ENCODE measurements around the gene ST7L. TPM values are rescaled to one million over a fixed set of nuclear protein-coding genes. Genes with fewer than 3 reads are reported as not detected.
A peak's percentile ranks its signal among the peaks of the same experiment; 100 is the strongest.

Gene ST7L
- polyA plus RNA-seq, 6 donors from 2014 or later, result 10.7 to 22.0 (median 13.5) TPM

DNA sequence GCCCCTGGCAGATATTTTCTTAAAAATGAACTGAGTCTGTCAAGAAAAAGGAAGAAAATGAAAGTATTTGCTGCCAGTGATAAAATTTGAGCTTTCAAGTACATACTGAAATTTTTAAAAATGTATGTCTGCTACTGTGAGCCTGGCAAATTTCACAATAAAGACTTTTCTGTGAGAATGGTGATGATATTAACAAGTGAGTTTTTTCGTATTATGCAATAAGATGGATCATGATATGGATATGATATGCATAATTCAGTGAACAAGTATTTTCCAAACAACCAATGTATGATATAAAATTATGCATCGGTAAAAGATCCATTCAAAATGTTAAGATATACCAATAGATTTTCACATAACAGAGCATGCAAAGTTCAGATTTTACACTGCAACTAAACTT, 15.9 kb downstream of the ST7L start:
- Mint-ChIP-seq H3K4me3 (no peak overlapping the region), H3K36me3 (peaks cover 8 to 23% of the 10 kb centered on the region in 2 donors), H3K27me3 (no peaks in the 10 kb centered on the region), H3K9me3 (no peaks in the 10 kb centered on the region), H3K27ac (no peak overlapping the region), H3K4me1 (peaks cover 6 to 8% (median 7%) of the 10 kb centered on the region in 3 donors)
- ATAC-seq (ENCODE audit: low read depth in 2 of 2) (no peak), DNase-seq (no peak)

DNA sequence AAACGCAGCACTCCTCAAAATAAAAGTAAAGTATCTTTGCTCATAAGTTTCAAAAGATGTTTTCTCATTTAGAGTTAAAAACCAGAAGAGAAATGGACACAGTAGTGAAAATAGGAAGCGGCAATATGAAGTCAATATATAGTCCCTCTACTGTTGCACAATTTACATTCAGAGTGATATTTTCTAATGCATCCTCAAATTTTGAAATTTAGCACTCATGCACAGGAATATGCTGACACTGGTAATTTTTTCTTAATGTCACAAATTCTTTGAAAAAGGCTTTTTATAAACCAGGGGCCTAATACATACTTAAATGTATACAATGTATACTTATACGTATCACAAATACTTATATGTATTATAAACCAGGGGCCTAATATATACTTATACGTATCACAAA, 19.5 kb downstream of the ST7L start:
- no peak overlapping the region for H3K27ac Mint-ChIP-seq
- no peaks in the 10 kb centered on the region for H3K4me1 Mint-ChIP-seq
- no peaks in the 10 kb centered on the region for H3K9me3 Mint-ChIP-seq
- H3K4me3 Mint-ChIP-seq, result no peak overlapping the region
- no peaks in the 10 kb centered on the region for H3K27me3 Mint-ChIP-seq
- H3K36me3 Mint-ChIP-seq, result peaks cover 8 to 13% of the 10 kb centered on the region in 2 donors
- ATAC-seq (ENCODE audit: low read depth in 2 of 2) (no peak), DNase-seq (no peak)

DNA sequence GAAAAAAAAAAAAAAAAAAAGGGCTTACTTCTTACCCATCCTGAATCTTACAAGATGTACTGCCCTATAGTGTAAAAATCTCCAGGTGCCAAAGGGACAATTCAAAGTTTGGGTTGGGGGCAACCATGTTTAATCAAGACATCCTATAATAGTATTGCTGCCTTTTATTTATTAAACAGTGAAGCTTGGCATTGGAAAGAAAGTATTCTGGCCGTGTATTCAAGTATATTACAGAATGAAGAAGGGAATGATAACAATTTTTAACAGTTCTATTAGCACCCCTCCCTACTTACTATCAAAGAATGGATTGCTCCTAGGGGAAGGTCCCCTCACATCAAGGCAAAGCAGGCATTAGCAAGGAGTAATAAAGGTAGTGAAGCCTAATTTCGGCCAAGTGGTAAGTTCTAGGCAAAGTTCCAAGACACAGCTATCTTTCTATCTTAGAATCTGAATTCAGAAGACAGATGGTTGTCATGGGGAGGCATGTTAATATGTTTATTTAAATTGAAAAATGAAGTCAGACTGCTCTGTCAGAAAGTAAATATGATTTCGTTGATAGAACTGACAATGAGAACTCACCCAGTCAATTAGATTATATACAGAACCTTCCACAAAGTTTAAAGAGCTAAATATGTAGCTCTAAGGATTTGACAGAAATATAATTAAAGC, 24.6 kb downstream of the ST7L start:
- no peak for DNase-seq
- no peak for ATAC-seq (ENCODE audit: low read depth in 2 of 2)
- no peak overlapping the region for H3K27ac Mint-ChIP-seq
- H3K9me3 Mint-ChIP-seq, result peaks cover 0 to 14% (median 5%) of the 10 kb centered on the region in 7 donors
- no peaks in the 10 kb centered on the region for H3K4me1 Mint-ChIP-seq
- no peak overlapping the region for H3K4me3 Mint-ChIP-seq
- no peaks in the 10 kb centered on the region for H3K27me3 Mint-ChIP-seq
- H3K36me3 Mint-ChIP-seq, result peaks cover 12 to 22% of the 10 kb centered on the region in 2 donors

DNA sequence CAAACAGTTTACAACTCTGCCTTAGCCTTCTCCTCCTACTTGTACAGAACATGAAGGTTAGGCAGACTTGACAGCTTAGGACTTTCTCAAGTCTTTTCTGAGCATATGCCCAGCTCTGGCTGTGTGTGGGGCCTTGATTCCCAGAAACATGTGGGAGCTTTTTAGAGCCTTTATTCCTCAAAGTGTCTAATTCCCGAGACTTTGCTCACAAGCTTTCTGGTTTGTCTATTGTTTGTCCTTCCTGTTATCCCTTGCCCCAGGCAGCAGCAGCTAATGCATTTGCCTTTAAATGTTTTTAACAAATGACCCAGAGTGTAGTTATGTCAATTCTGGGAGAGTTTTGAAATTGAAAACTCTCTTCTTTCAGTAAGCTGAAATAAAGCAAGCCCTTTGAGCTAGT, 29.2 kb downstream of the ST7L start:
- ATAC-seq (ENCODE audit: low read depth in 2 of 2) (no peak), DNase-seq (no peak)
- Mint-ChIP-seq H3K4me1 (no peaks in the 10 kb centered on the region), H3K4me3 (no peak overlapping the region), H3K27ac (peak overlapping the region in 1 of 6 donors; percentile 14), H3K9me3 (peaks cover 0 to 32% (median 9%) of the 10 kb centered on the region in 7 donors), H3K36me3 (peaks cover 25 to 32% of the 10 kb centered on the region in 2 donors), H3K27me3 (no peaks in the 10 kb centered on the region)

DNA sequence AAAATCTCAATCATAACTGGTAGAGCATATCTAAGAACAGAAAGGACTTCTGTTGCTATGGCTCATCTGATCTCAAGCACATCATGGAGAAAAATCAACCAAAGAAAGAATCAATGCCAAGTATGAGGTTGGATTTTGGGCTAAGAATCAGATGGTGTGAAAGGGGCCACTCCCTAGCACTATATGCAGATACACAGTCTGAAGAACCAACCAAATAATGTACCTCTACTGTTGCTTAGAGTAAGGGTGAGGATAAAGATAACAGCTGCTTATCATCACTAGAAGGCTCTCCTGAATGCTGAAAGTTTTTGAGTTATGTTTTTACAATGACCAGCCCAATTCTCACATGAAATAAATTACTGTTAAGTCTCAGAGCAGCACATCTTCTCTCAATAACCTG, 35.6 kb downstream of the ST7L start:
- Mint-ChIP-seq H3K4me3 (no peak overlapping the region), H3K27ac (no peak overlapping the region), H3K27me3 (no peaks in the 10 kb centered on the region), H3K36me3 (peaks cover 3 to 5% of the 10 kb centered on the region in 2 donors), H3K4me1 (no peaks in the 10 kb centered on the region), H3K9me3 (peaks cover 0 to 8% (median 0%) of the 10 kb centered on the region in 7 donors)
- ATAC-seq (ENCODE audit: low read depth in 2 of 2) (no peak), DNase-seq (no peak)

DNA sequence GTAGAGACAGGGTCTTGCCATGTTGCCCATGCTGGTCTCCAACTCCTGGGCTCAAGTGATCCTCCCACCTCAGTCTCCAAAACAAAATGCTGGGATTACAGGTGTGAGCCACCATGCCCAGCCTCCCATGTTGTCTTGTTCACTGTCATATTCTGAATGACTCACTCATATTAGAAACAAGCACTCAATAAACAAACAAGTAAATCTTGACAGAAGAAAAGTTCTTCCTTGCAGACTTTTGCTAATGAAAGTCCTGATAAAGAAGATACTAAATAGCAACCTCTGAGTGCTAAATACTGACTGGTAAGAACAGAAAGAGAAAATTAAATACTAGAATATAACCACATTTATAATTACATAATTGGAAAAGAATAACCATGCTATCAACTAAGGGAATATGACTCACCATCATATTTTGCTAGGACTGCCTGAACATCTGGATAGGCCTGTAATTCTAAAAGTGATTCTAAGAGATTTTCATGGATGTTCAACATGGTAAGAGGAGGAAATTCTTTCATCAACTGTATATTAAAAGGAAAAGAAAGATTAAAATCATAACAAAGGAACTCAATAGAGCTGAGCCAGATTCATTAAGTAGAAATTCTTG, 37.3 kb downstream of the ST7L start:
- Mint-ChIP-seq H3K27ac (no peak overlapping the region), H3K36me3 (no peaks in the 10 kb centered on the region), H3K27me3 (no peaks in the 10 kb centered on the region), H3K9me3 (no peaks in the 10 kb centered on the region), H3K4me3 (no peak overlapping the region), H3K4me1 (no peaks in the 10 kb centered on the region)
- DNase-seq (no peak), ATAC-seq (ENCODE audit: low read depth in 2 of 2) (no peak)

DNA sequence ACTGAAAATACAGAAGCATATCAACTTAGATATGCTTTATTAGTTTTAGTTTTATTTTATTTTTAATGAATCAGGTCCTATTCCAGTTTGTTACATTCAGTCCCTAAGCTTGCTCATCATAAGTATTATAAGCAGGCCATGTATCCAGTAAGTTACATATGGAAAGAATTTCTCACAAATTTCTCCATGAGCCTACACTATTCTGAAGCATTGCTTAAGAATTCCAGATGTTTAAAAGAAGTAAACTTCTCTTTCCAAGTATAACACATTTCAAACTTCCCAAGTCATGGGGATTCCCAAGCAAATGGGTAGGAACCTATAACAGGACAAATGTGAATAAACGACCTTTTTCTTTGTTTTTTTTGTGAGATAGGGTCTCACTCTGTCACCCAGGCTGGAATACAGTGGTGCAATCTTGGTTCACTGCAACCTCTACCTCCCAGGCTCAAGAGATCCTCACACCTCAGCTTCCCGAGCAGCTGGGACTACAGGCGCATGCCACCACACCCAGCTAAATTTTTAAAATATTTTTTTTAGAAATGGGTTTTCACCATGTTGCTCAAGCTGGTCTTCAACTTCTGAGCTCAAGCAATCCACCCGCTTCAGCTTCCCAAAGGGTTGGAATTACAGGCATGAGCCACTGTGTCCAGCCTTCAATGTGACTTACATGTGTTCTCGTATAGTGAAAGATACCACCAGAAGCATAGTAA, 39.0 kb downstream of the ST7L start:
- no peak overlapping the region for H3K4me3 Mint-ChIP-seq
- DNase-seq (no peak), ATAC-seq (ENCODE audit: low read depth in 2 of 2) (no peak)
- H3K27me3 Mint-ChIP-seq, result no peaks in the 10 kb centered on the region
- H3K27ac Mint-ChIP-seq, result peak overlapping the region in 1 of 6 donors; percentile 4
- no peaks in the 10 kb centered on the region for H3K4me1 Mint-ChIP-seq
- H3K9me3 Mint-ChIP-seq, result no peaks in the 10 kb centered on the region
- peaks cover 12 to 16% of the 10 kb centered on the region in 2 donors for H3K36me3 Mint-ChIP-seq

DNA sequence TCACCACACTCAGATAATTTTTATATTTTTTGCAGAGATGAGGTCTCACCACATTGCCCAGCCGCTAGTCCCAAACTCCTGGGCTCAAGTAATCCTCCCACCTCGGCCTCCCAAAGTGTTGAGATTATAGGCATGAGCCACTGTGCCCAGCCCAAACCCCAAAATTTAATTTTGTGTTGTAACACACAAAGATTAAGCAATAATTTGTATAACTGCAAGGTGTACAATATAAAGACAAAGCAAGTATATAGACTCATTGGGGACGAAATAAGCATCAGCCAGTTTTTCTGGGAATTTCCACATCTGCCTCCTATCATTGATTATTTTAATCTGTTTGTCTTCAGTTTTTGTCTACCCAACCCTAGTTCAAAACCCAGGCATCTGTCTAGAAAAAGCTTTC, 42.7 kb downstream of the ST7L start:
- Mint-ChIP-seq H3K27me3 (no peaks in the 10 kb centered on the region), H3K36me3 (peaks cover 18 to 20% of the 10 kb centered on the region in 2 donors), H3K9me3 (no peaks in the 10 kb centered on the region), H3K27ac (no peak overlapping the region), H3K4me1 (no peaks in the 10 kb centered on the region), H3K4me3 (no peak overlapping the region)
- ATAC-seq (ENCODE audit: low read depth in 2 of 2), result no peak
- no peak for DNase-seq

DNA sequence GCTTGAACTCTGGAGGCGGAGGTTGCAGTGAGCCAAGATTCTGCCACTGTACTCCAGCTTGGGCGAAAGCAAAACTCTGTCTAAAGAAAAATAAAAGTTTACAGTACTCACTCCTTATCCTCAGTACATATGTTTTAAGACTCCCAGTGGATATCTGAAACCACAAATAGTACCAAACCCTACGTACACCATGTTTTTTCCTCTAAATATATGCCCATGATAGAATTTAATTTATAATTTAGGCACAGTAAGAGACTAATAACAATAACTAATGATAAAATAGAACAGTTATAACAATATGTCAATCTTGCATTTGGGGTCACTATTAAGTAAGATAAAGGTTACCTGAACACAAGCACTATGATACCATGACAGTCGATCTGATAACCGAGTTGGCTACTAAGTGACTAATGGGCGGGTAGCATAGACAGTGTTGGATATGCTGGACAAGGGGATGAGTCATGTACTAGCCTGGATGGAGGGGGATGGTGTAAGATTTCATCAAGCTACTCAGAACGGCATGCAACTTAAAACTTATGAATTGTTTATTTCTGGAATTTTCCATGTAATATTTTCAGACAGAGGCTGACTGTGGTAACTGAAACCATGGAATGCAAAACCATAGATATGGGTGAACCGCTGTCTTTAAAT, 43.7 kb downstream of the ST7L start:
- no peaks in the 10 kb centered on the region for H3K4me1 Mint-ChIP-seq
- no peak for DNase-seq
- H3K36me3 Mint-ChIP-seq, result peaks cover 18 to 20% of the 10 kb centered on the region in 2 donors
- H3K9me3 Mint-ChIP-seq, result no peaks in the 10 kb centered on the region
- no peak overlapping the region for H3K27ac Mint-ChIP-seq
- ATAC-seq (ENCODE audit: low read depth in 2 of 2), result no peak
- H3K4me3 Mint-ChIP-seq, result no peak overlapping the region
- no peaks in the 10 kb centered on the region for H3K27me3 Mint-ChIP-seq

DNA sequence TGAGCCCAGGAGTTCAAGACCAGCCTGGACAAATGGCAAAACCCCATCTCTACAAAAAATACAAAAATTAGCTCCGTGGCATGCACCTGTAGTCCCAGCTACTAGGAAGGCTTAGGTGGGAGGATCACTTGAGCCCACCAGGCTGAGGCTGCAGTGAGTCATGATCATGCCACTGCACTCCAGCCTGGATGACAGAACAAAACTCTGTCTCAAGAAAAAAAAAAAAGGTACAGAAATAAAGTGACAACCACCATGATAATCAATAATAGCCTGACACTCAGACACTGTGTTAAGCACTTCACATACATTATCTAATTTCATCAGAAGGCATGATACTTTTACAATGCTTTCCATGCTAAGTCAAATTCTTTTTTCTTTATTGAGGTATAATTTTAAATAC, 53.1 kb downstream of the ST7L start:
- no peaks in the 10 kb centered on the region for H3K9me3 Mint-ChIP-seq
- H3K4me1 Mint-ChIP-seq, result peaks cover 0 to 5% (median 0%) of the 10 kb centered on the region in 3 donors
- no peak overlapping the region for H3K27ac Mint-ChIP-seq
- no peaks in the 10 kb centered on the region for H3K36me3 Mint-ChIP-seq
- no peak for DNase-seq
- H3K27me3 Mint-ChIP-seq, result no peaks in the 10 kb centered on the region
- ATAC-seq (ENCODE audit: low read depth in 2 of 2), result no peak
- no peak overlapping the region for H3K4me3 Mint-ChIP-seq

DNA sequence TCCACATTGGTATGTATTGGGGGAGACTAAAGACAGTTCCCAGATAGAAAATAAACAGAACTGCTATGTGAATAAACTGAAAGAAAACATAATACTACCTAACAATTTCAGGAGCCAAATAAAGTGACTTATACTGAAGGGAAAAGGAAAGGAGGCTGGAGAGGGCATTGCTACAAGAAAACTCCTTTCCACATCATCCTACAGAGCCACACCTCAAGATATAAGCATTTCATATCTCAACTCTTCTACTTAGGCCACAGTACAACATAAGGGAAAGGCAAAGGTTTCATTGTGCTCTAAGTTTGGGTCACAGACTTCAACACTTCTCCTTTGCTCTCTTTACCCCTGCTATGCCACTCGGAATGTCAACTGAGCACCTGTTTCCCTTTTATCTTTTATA, 54.9 kb downstream of the ST7L start:
- Mint-ChIP-seq H3K36me3 (no peaks in the 10 kb centered on the region), H3K9me3 (no peaks in the 10 kb centered on the region), H3K4me1 (peaks cover 0 to 5% (median 0%) of the 10 kb centered on the region in 3 donors), H3K27ac (no peak overlapping the region), H3K4me3 (no peak overlapping the region), H3K27me3 (no peaks in the 10 kb centered on the region)
- ATAC-seq (ENCODE audit: low read depth in 2 of 2), result no peak
- DNase-seq, result no peak

DNA sequence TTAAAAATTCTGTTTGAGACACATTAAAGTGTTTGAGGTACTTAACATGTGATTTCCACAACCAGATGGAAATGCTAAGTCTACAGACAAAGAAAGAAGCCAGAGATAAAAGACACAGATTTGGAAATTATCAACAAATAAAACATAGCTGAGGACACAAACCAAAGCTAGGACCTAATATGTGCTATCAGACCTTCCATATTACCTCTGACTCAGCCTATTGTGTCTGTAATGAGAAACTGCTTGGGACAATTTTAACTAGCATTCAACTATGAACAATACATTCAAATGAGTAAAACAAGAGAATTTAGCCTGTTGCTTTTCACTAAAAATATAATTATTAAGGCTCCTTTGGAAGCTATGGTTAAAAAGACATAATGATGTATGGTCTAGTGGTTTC, 55.6 kb downstream of the ST7L start:
- ATAC-seq (ENCODE audit: low read depth in 2 of 2) (no peak), DNase-seq (no peak)
- Mint-ChIP-seq H3K27me3 (no peaks in the 10 kb centered on the region), H3K4me1 (peaks cover 0 to 5% (median 0%) of the 10 kb centered on the region in 3 donors), H3K9me3 (no peaks in the 10 kb centered on the region), H3K36me3 (no peaks in the 10 kb centered on the region), H3K27ac (no peak overlapping the region), H3K4me3 (no peak overlapping the region)

DNA sequence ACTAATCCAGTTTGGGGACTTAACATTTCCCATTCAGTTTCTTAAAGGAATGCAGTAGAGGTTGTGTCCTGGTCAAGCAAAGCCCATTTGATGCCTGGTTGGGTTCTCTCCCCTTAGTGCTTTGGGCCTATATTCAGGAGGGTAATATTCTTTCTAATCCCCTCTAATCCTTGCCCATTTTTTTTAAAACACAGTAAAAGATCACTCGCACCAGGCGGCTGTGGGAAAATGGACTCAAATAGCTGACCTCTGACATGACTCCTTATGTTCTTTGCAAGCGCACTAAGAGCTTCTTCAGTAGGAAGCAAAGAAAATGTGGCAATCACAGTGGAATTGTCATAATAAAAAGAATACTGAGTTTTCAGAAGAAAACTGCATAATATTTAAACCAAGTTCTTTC, 60.3 kb downstream of the ST7L start:
- H3K27ac Mint-ChIP-seq, result no peak overlapping the region
- H3K9me3 Mint-ChIP-seq, result no peaks in the 10 kb centered on the region
- H3K4me3 Mint-ChIP-seq, result no peak overlapping the region
- DNase-seq (no peak), ATAC-seq (ENCODE audit: low read depth in 2 of 2) (no peak)
- H3K4me1 Mint-ChIP-seq, result peaks cover 0 to 4% (median 0%) of the 10 kb centered on the region in 3 donors
- H3K27me3 Mint-ChIP-seq, result no peaks in the 10 kb centered on the region
- H3K36me3 Mint-ChIP-seq, result no peaks in the 10 kb centered on the region

DNA sequence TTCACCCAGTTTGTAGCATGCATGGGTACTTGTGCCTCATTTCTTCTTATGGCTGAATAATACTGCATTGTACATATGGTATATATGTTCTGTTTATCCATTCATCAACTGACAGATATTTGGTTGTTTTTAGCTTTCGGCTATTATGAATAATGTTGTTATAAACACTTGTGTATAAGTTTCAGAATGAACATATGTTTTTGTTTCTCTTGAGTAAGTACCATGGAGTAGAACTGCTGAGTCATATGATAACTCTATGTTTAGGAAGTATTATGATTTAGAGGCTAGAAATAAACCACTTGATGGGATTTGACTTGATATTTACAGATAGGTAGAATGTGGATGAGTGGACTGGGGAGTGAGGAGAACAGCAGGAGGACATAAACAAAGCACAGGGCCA, 61.6 kb downstream of the ST7L start:
- no peak overlapping the region for H3K27ac Mint-ChIP-seq
- H3K9me3 Mint-ChIP-seq, result no peaks in the 10 kb centered on the region
- no peak for DNase-seq
- no peak overlapping the region for H3K4me3 Mint-ChIP-seq
- H3K36me3 Mint-ChIP-seq, result no peaks in the 10 kb centered on the region
- ATAC-seq (ENCODE audit: low read depth in 2 of 2), result no peak
- no peaks in the 10 kb centered on the region for H3K27me3 Mint-ChIP-seq
- H3K4me1 Mint-ChIP-seq, result peaks cover 0 to 4% (median 0%) of the 10 kb centered on the region in 3 donors
